ENCODE data around the gene PRDM11. TPM values are rescaled to one million over a fixed set of nuclear protein-coding genes. Genes with fewer than 3 reads are reported as not detected.

PRDM11 gene
- total and polyA plus RNA-seq, 2 of the 4 experiments (the other 2 are of a cell fraction), result 2.2 to 2.7 TPM

DNA sequence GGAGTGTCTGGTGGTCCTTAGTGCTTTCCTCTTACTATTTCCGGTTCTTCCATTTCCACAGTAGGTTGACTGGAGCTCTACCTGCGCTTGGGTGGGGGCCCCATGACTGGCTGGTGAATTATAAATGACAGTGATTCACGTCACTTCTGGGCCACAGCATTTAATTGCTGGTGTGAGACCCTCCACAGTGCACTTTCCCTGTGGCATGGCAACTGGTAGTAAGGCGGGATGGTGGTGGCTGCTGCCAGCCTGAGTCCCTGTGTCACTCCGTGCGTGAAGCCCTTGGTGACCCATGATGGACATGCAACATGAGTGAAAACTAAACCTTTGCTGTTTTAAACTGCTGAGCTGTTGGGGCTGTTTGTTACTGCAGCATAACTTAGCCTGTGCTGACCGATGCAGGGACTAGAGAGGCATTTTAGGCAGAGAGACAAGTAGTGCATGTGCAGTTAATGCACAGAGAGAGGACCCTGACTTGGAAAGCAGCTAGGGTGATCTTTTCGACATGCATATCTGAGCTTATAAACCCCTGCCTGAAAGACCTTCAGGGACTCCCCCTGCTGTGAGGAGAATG, 3.1 kb downstream of the PRDM11 start:
- TF ChIP-seq MXI1 (IDR thresholded peaks at IDR 0.05; ENCODE audit: borderline replicate concordance, low read depth, low read length), result no peak
- TF ChIP-seq, protein P1, sequence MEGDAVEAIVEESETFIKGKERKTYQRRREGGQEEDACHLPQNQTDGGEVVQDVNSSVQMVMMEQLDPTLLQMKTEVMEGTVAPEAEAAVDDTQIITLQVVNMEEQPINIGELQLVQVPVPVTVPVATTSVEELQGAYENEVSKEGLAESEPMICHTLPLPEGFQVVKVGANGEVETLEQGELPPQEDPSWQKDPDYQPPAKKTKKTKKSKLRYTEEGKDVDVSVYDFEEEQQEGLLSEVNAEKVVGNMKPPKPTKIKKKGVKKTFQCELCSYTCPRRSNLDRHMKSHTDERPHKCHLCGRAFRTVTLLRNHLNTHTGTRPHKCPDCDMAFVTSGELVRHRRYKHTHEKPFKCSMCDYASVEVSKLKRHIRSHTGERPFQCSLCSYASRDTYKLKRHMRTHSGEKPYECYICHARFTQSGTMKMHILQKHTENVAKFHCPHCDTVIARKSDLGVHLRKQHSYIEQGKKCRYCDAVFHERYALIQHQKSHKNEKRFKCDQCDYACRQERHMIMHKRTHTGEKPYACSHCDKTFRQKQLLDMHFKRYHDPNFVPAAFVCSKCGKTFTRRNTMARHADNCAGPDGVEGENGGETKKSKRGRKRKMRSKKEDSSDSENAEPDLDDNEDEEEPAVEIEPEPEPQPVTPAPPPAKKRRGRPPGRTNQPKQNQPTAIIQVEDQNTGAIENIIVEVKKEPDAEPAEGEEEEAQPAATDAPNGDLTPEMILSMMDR (conservative IDR thresholded peaks at IDR 0.05; ENCODE audit: low read depth, low read length), result no peak
- no peak for TF ChIP-seq CHD1 (IDR thresholded peaks at IDR 0.05; ENCODE audit: low read depth, low read length)
- TF ChIP-seq MAZ (IDR thresholded peaks at IDR 0.05; ENCODE audit: borderline replicate concordance, low read depth, low read length), result no peak
- TF ChIP-seq, protein P2, sequence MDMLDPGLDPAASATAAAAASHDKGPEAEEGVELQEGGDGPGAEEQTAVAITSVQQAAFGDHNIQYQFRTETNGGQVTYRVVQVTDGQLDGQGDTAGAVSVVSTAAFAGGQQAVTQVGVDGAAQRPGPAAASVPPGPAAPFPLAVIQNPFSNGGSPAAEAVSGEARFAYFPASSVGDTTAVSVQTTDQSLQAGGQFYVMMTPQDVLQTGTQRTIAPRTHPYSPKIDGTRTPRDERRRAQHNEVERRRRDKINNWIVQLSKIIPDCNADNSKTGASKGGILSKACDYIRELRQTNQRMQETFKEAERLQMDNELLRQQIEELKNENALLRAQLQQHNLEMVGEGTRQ (IDR thresholded peaks at IDR 0.05; ENCODE audit: low read depth, low read length), result no peak
- TF ChIP-seq CEBPB (IDR thresholded peaks at IDR 0.05; ENCODE audit: low read depth, low read length), result no peak
- no peak for TF ChIP-seq RFX5 (IDR thresholded peaks at IDR 0.05; ENCODE audit: low read depth, low read length)
- TF ChIP-seq RCOR1 (IDR thresholded peaks at IDR 0.05; ENCODE audit: insufficient replicate concordance, low read length), result no peak
- TF ChIP-seq, protein P3, sequence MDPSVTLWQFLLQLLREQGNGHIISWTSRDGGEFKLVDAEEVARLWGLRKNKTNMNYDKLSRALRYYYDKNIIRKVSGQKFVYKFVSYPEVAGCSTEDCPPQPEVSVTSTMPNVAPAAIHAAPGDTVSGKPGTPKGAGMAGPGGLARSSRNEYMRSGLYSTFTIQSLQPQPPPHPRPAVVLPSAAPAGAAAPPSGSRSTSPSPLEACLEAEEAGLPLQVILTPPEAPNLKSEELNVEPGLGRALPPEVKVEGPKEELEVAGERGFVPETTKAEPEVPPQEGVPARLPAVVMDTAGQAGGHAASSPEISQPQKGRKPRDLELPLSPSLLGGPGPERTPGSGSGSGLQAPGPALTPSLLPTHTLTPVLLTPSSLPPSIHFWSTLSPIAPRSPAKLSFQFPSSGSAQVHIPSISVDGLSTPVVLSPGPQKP (IDR thresholded peaks at IDR 0.05; ENCODE audit: borderline replicate concordance, low read depth, low read length), result no peak
- TF ChIP-seq RAD21 (IDR thresholded peaks at IDR 0.05; ENCODE audit: low read length), result no peak
- no peak for TF ChIP-seq FOS (IDR thresholded peaks at IDR 0.05; ENCODE audit: low read depth, low read length)
- no peak for TF ChIP-seq NFE2L2 (IDR thresholded peaks at IDR 0.05; ENCODE audit: low read depth, low read length)
- no peak for TF ChIP-seq SMC3 (IDR thresholded peaks at IDR 0.05; ENCODE audit: low read depth, low read length)
- TF ChIP-seq MAFK (IDR thresholded peaks at IDR 0.05; ENCODE audit: low read depth, low read length), result no peak
- TF ChIP-seq BHLHE40 (IDR thresholded peaks at IDR 0.05; ENCODE audit: low read depth, low read length), result no peak
- no peak for TF ChIP-seq POLR2A (IDR thresholded peaks at IDR 0.05; ENCODE audit: low read depth, low read length)
- in situ Hi-C loops (cut with MboI; ENCODE audit: low sequenced_read_pairs), result no loop called here
- Histone ChIP-seq H2BK120ac (ENCODE audit: low read depth, low read length) (no peak overlapping the region), H3K18ac (ENCODE audit: low read depth, low read length) (no peak overlapping the region), H3K79me1 (ENCODE audit: low read depth in 1 of 2, low read length in 2 of 2) (peaks cover 12 to 17% of the 10 kb centered on the region in 2 experiments; a peak in 3 of 4 replicates), H4K20me1 (ENCODE audit: insufficient read depth, low read length) (no peaks in the 10 kb centered on the region; the same call in 1 of the 2 replicates), H3K27me3 (ENCODE audit: control insufficient read depth, insufficient read depth, low read length) (no peaks in the 10 kb centered on the region; the same call in 1 of the 2 replicates), H2BK5ac (ENCODE audit: low read depth, low read length, poor library complexity, severe bottlenecking) (no peak overlapping the region), H3K27ac (ENCODE audit: insufficient read depth, low read length) (no peak overlapping the region), H3K9me3 (ENCODE audit: control insufficient read depth, insufficient read depth, low read length) (no peaks in the 10 kb centered on the region; the same call in 1 of the 2 replicates), H3K4me3 (ENCODE audit: insufficient read depth, low read depth, low read length) (no peak overlapping the region), H4K91ac (ENCODE audit: insufficient read depth, low read depth, low read length) (no peak overlapping the region), H2AK9ac (replicated peaks; ENCODE audit: low read depth, low read length, poor library complexity) (no peak overlapping the region), H3K4ac (ENCODE audit: low read depth, low read length) (no peak overlapping the region), H3K36me3 (ENCODE audit: control insufficient read depth, insufficient read depth, low read length) (no peaks in the 10 kb centered on the region), H3K14ac (replicated peaks; ENCODE audit: low read depth, low read length) (no peak overlapping the region), H4K8ac (ENCODE audit: low read depth in 2 of 2, low read length in 2 of 2) (no peak overlapping the region), H3K4me1 (ENCODE audit: control insufficient read depth, insufficient read depth, low read length) (peaks cover 2% of the 10 kb centered on the region; the same call in 1 of the 2 replicates), H3K4me2 (ENCODE audit: low read depth, low read length) (no peak overlapping the region), H3K9ac (ENCODE audit: low read depth, low read length) (no peak overlapping the region), H4K5ac (ENCODE audit: low read depth, low read length) (no peak overlapping the region), H3K9me1 (ENCODE audit: insufficient read depth, low read length) (no peaks in the 10 kb centered on the region), H3K56ac (ENCODE audit: extremely low read depth, insufficient read depth, low read length) (no peak overlapping the region), H2AFZ (replicated peaks; ENCODE audit: low read length, poor library complexity) (no peak overlapping the region), H2BK20ac (ENCODE audit: low read depth, low read length) (no peak overlapping the region), H2AK5ac (ENCODE audit: low read depth, low read length) (no peak overlapping the region), H3K23ac (ENCODE audit: low read depth, low read length) (no peak overlapping the region), H2BK15ac (ENCODE audit: low read depth, low read length) (no peak overlapping the region)
- ChIA-PET POLR2A (ENCODE audit: unreplicated experiment) (no interaction called here), CTCF (no interaction called here)
- no peak for DNase-seq
- intact Hi-C loops (cut with micrococcal nuclease), result no loop called here
- dilution Hi-C loops (cut with HindIII; ENCODE audit: low sequenced_read_pairs, unreplicated experiment), result no loop called here
- no TSS peak for BruUV-seq (replicated peaks)
- ATAC-seq (ENCODE audit: low read depth), result no peak
- WGBS, 2 experiments (ENCODE audit: extremely low coverage in 2 of 2, insufficient read length in 1 of 2), result 85% methylated on average over 3 of the region's 8 CpGs; no CpG with 5 or more reads in 1 of the 2 experiments
